Activated CD4-positive, alpha-beta memory T cell treated with anti-CD3 and anti-CD28 coated beads for 36 hours (primary cell): ENCODE results near the gene FAM72D. TPM values are rescaled to one million over a fixed set of nuclear protein-coding genes. Genes with fewer than 3 reads are reported as not detected.
"Not testable (repeated sequence)": the region's sequence is repeated elsewhere in the genome, so short reads cannot be mapped to it uniquely, and the experiment has no call there.

Experiments used
- CTCF ChIA-PET: fragments of 350-600 bp; sonication (Branson Sonifier 250); formaldehyde crosslinking; loops from one replicate; lab custom pipeline; 2021; ENCODE audit warnings: antibody characterized with exemption, inconsistent platforms; lab: Charles Lee
- POLR2A ChIA-PET: fragments of 350-600 bp; sonication (Branson Sonifier 250); formaldehyde crosslinking; loops from one replicate; lab custom pipeline; 2021; ENCODE audit warnings: antibody characterized with exemption; lab: Charles Lee
- DNase-seq: peaks from one replicate; pipeline ENCODE4 v3.0.0-alpha.2; 2020
- H3K27ac Mint-ChIP-seq: one replicate; pipeline ENCODE4 v1.8.0; 2021; ENCODE audit warnings: mixed read lengths
- H3K27me3 Mint-ChIP-seq: one replicate; pipeline ENCODE4 v1.8.0; 2021; ENCODE audit warnings: mixed read lengths
- H3K36me3 Mint-ChIP-seq: one replicate; pipeline ENCODE4 v1.8.0; 2021; ENCODE audit warnings: mixed read lengths
- H3K4me1 Mint-ChIP-seq: one replicate; pipeline ENCODE4 v1.8.0; 2021; ENCODE audit warnings: low read depth, mixed read lengths
- H3K4me3 Mint-ChIP-seq: one replicate; pipeline ENCODE4 v1.8.0; 2021; ENCODE audit warnings: mild to moderate bottlenecking, mixed read lengths
- H3K9me3 Mint-ChIP-seq: one replicate; pipeline ENCODE4 v1.8.0; 2021; ENCODE audit warnings: mixed read lengths
- intact Hi-C: fragments of 100-400 bp; cut with micrococcal nuclease; formaldehyde crosslinking; loops from one replicate; pipeline ENCODE4 v1.15.1; 2023
- total RNA-seq, 2 experiments: library from RNA; stranded (reverse); gene quantifications; one replicate each; pipeline ENCODE4 v1.2.3, GENCODE V29; 2021

FAM72D gene
- total RNA-seq: 10 to 100 TPM; 16.7 to 20.1 TPM

DNA sequence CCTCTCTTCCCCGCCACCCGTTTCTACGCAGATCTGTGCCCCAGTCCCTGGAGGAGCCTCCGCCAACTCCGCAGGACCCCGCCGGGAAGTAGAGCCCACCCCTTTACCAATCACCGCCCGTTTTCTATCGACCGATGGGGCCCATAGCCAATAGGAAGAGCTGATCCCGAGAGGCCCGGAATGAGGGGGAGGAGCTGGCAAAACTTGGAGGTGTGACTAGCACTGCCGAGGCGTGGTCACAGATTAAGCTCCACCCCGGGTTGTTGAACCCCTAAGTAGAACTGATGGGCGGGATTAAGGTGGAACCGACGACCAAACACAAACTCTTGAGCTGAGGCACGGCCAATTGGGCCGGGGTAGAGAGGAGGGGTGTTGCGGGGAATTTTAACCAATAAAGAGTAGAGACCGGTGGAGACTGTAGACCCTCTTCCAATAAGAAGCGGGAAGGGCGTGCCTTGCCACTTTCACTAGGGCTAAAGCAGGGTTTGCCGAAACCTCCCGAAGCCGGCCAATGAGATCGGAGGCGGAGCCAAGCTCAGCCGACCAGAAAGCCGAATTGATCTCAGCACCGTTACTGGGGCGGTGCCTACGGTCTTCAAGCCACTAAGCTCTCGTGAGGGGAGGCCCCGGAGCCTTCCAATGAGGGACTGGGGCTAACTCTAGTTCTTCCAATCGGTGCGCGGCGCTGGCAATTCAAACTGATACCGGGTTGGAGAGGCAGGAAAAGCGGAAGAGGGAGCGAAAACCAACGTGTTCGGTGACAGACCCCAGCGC is at the start of gene FAM72D, which contains the start of gene SRGAP2B:
Gene FAM72D (plus strand): TSS at position 691 of the 774 bp plus-strand sequence. CDS start 874 bp downstream, outside the sequence.
Gene SRGAP2B (minus strand): TSS at position 45 of the 774 bp plus-strand sequence. CDS start 2,427 bp downstream, outside the sequence.
- H3K27me3 Mint-ChIP-seq, intact Hi-C loops, DNase-seq, H3K4me1 Mint-ChIP-seq, CTCF ChIA-PET, H3K27ac Mint-ChIP-seq, H3K36me3 Mint-ChIP-seq, POLR2A ChIA-PET, H3K9me3 Mint-ChIP-seq: not testable (repeated sequence)
- H3K4me3 Mint-ChIP-seq: peak within 1 kb of the TSS; percentile 59

DNA sequence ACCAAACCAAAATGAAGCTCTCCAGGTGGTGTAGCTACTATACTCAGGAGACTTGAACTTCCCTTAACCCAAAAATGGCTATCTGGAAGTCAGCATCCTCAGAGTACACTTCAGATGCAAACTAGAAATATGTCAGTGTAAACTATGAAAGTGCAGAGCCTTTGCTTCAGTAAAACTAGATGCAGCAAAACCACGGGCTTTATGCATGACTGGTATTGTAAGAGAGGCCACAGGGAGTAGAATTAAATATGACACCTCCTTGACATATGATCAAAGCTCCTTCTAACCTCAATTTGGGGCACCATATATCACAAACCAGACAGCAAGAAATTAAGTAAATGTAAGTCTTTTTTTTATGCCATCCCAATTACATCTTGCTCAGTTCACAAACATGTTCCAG is 48.2 kb upstream of the FAM72D start:
- DNase-seq, POLR2A ChIA-PET, H3K4me3 Mint-ChIP-seq, H3K9me3 Mint-ChIP-seq, H3K36me3 Mint-ChIP-seq, CTCF ChIA-PET, H3K27ac Mint-ChIP-seq, intact Hi-C loops, H3K27me3 Mint-ChIP-seq, H3K4me1 Mint-ChIP-seq: not testable (repeated sequence)

- H3K9me3 Mint-ChIP-seq, H3K36me3 Mint-ChIP-seq, H3K4me3 Mint-ChIP-seq, POLR2A ChIA-PET, DNase-seq, H3K27ac Mint-ChIP-seq, intact Hi-C loops, H3K27me3 Mint-ChIP-seq, H3K4me1 Mint-ChIP-seq, CTCF ChIA-PET: not testable (repeated sequence)
These were observed 47.5 kb upstream of the FAM72D start for GRCh38 chr1:145048181-145048856.

DNA sequence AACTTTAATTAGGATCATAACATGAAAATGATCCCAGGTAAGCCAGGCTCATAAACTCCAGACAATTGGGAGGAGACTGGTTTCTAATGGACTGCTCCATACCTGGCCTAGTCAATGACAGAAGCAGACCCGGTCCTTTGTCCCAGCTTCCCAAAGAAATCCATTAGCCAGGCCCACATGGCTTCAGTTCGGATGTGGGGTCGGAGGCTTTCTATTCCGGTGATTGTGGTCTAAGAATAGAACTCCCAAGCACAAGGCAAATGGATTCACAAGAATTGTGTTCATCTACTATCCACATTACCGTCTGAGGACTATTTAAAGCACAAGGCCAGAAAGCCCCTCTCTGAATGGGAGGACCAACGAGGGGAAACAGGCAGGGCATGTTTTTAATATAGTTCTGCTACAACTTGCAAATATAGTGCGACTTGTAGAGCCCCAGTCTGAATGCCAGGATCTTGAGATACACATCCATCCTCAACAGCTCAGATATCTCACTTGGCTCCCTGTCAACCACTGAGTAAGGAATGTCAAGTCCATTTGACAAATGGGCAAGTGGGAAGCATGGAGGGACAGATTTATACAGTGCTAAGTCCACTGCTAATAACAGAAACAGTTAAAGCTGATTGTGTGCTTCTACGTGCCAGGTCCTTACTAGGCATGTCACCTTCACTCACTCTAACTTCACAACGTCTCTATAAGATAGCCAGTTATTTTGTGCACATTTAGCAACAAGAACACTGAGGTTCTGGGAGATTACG is 43.6 kb upstream of the FAM72D start:
- H3K27ac Mint-ChIP-seq, H3K27me3 Mint-ChIP-seq, CTCF ChIA-PET, H3K36me3 Mint-ChIP-seq, POLR2A ChIA-PET, intact Hi-C loops, H3K4me3 Mint-ChIP-seq, H3K9me3 Mint-ChIP-seq, DNase-seq, H3K4me1 Mint-ChIP-seq: not testable (repeated sequence)

GRCh38 chr1:145053428-145053827 is 42.3 kb upstream of the FAM72D start:
- CTCF ChIA-PET, H3K4me1 Mint-ChIP-seq, H3K27ac Mint-ChIP-seq, POLR2A ChIA-PET, H3K36me3 Mint-ChIP-seq, H3K27me3 Mint-ChIP-seq, intact Hi-C loops, H3K9me3 Mint-ChIP-seq, H3K4me3 Mint-ChIP-seq, DNase-seq: not testable (repeated sequence)

- CTCF ChIA-PET, DNase-seq, H3K9me3 Mint-ChIP-seq, H3K27ac Mint-ChIP-seq, POLR2A ChIA-PET, H3K36me3 Mint-ChIP-seq, intact Hi-C loops, H3K27me3 Mint-ChIP-seq, H3K4me3 Mint-ChIP-seq, H3K4me1 Mint-ChIP-seq: not testable (repeated sequence)
These were observed 40.5 kb upstream of the FAM72D start for GRCh38 chr1:145055217-145055760.

DNA sequence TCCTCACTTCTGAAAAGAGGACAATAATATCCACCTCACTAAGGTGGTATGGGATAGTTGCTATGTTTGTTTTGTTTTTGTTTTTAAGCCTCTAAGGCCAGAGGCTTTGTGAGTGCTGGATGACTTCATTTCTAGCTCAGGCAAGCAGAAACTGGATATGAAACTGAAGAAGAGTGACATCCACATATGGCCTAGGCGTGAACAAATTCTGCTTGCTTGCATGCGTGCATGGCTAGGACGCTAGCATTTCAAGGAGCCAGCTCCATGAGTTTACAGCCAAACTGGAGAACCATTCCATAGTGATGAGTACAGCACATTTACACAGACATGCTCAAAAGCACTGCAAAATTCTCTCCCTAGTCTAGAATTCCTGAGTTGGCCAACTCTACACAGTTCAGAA is 37.6 kb upstream of the FAM72D start:
- CTCF ChIA-PET, H3K27ac Mint-ChIP-seq, POLR2A ChIA-PET, H3K36me3 Mint-ChIP-seq, H3K4me3 Mint-ChIP-seq, DNase-seq, intact Hi-C loops, H3K27me3 Mint-ChIP-seq, H3K4me1 Mint-ChIP-seq, H3K9me3 Mint-ChIP-seq: not testable (repeated sequence)

DNA sequence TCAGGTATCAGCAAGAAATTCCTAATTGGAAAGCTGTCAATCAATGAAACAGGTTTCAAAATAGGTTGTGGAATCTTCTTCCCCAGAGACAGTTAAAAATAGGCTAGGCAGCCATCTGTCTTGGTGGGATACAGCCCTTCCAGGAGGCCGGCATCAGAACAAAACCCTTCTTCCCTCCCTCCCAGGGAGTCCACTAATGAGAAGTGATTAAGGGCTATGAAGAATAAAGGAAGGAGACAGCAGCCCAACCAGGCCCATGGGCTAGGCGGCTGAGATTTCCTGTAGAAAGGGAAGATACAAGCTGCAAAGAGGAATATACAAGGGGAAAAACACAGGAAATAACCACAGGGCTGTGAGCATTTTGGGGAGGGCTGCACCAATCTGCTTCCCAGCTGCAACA is 32.5 kb upstream of the FAM72D start:
- H3K9me3 Mint-ChIP-seq, POLR2A ChIA-PET, intact Hi-C loops, H3K4me3 Mint-ChIP-seq, CTCF ChIA-PET, H3K27me3 Mint-ChIP-seq, DNase-seq, H3K4me1 Mint-ChIP-seq, H3K36me3 Mint-ChIP-seq, H3K27ac Mint-ChIP-seq: not testable (repeated sequence)

- H3K9me3 Mint-ChIP-seq, POLR2A ChIA-PET, CTCF ChIA-PET, H3K27ac Mint-ChIP-seq, intact Hi-C loops, H3K36me3 Mint-ChIP-seq, H3K27me3 Mint-ChIP-seq, H3K4me1 Mint-ChIP-seq, DNase-seq, H3K4me3 Mint-ChIP-seq: not testable (repeated sequence)
These were observed 31.7 kb upstream of the FAM72D start for GRCh38 chr1:145063941-145064648.

- POLR2A ChIA-PET, H3K27ac Mint-ChIP-seq, DNase-seq, H3K4me3 Mint-ChIP-seq, H3K27me3 Mint-ChIP-seq, H3K9me3 Mint-ChIP-seq, H3K36me3 Mint-ChIP-seq, H3K4me1 Mint-ChIP-seq, CTCF ChIA-PET, intact Hi-C loops: not testable (repeated sequence)
These were observed 30.5 kb upstream of the FAM72D start for GRCh38 chr1:145065194-145065826.

- DNase-seq, H3K27me3 Mint-ChIP-seq, POLR2A ChIA-PET, intact Hi-C loops, H3K36me3 Mint-ChIP-seq, CTCF ChIA-PET, H3K9me3 Mint-ChIP-seq, H3K27ac Mint-ChIP-seq, H3K4me3 Mint-ChIP-seq, H3K4me1 Mint-ChIP-seq: not testable (repeated sequence)
These were observed 29.3 kb upstream of the FAM72D start for GRCh38 chr1:145066486-145066885.
